Ascending aorta (tissue), 2 donors: ENCODE results near the gene STOX2. TPM values are rescaled to one million over a fixed set of nuclear protein-coding genes. Genes with fewer than 3 reads are reported as not detected.

Experiments used
- DNase-seq, 2 donors: peaks; one replicate each; pipeline ENCODE4 v3.0.0-alpha.2; 2019; ENCODE audit warnings: low spot score in 2 of 2
- H3K27ac ChIP-seq, 2 donors: fragments of 200-600 bp; sonication (generic); one replicate each; pipeline ENCODE4 v1.5.1; 2016 to 2017; ENCODE audit warnings: mild to moderate bottlenecking in 1 of 2
- H3K27me3 ChIP-seq: fragments of 200-600 bp; sonication (generic); one replicate; pipeline ENCODE4 v1.5.1; 2017
- H3K36me3 ChIP-seq, 2 donors: fragments of 200-600 bp; sonication (generic); one replicate each; pipeline ENCODE4 v1.5.1; 2016
- H3K4me1 ChIP-seq, 2 donors: fragments of 200-600 bp; sonication (generic); one replicate each; pipeline ENCODE4 v1.5.1; 2016 to 2017; ENCODE audit warnings: mild to moderate bottlenecking in 1 of 2
- H3K4me3 ChIP-seq, 2 donors: fragments of 200-600 bp; sonication (generic); one replicate each; pipeline ENCODE4 v1.5.1; 2016 to 2017; ENCODE audit warnings: mild to moderate bottlenecking in 1 of 2
- H3K9me3 ChIP-seq, 2 donors: fragments of 200-600 bp; sonication (generic); one replicate each; pipeline ENCODE4 v1.5.1; 2016
- CTCF ChIP-seq, 3 experiments: fragments of 200-600 bp in 2 of 3; fragments of 450-650 bp in 1 of 3; sonication (generic) in 2 of 3; IDR thresholded peaks; one replicate each; pipeline ENCODE4 v1.5.1; 2016 to 2019; ENCODE audit warnings: antibody characterized with exemption in 3 of 3, mild to moderate bottlenecking in 1 of 3, moderate library complexity in 1 of 3
- intact Hi-C: fragments of 100-400 bp; cut with DNase I; formaldehyde crosslinking; loops from one replicate; pipeline ENCODE4 v1.15.1; 2023
- total RNA-seq: library from RNA; depleted of rRNA; stranded (reverse); fragments of >200 nt; gene quantifications from one replicate; pipeline ENCODE4 v1.1.0, GENCODE V29; 2016

STOX2 gene
- total RNA-seq, 1 donor from 2014 or later, result 41.7 TPM

- H3K27ac ChIP-seq, result no peak overlapping the region
- no peaks in the 10 kb centered on the region for H3K36me3 ChIP-seq
- no peaks in the 10 kb centered on the region for H3K4me1 ChIP-seq
- no peaks in the 10 kb centered on the region for H3K27me3 ChIP-seq
- intact Hi-C loops, result no loop called here
- H3K9me3 ChIP-seq, result no peaks in the 10 kb centered on the region
- DNase-seq, result no peak
- no peak for TF ChIP-seq CTCF (IDR thresholded peaks at IDR 0.05)
- no peak overlapping the region for H3K4me3 ChIP-seq
Measured at GRCh38 chr4:184056877-184057276, 151.8 kb downstream of the STOX2 start.

DNA sequence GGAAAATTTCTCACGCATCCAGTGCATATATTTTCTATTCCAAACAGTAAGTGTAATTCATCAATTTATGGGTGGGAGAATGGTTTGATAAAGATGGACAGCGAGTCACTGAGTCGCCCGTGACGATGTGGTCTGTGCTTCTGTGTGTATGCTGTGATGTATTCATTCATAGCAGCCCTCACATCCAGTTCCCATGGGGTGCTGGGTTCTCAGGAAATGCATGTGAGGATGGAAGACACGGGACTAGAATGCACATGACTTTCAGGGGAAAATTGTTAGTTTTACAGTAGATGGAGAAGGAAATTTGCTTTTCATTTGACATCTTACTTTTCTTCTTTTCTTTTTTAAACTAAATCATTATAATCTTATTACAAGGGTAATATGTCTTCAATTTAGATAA, 152.9 kb downstream of the STOX2 start:
- no peak for TF ChIP-seq CTCF (IDR thresholded peaks at IDR 0.05)
- no peak overlapping the region for H3K27ac ChIP-seq
- H3K36me3 ChIP-seq, result no peaks in the 10 kb centered on the region
- no peak overlapping the region for H3K4me3 ChIP-seq
- no peak for DNase-seq
- no peaks in the 10 kb centered on the region for H3K27me3 ChIP-seq
- no peaks in the 10 kb centered on the region for H3K4me1 ChIP-seq
- intact Hi-C loops, result no loop called here
- H3K9me3 ChIP-seq, result no peaks in the 10 kb centered on the region

GRCh38 chr4:184059099-184059498, 154.0 kb downstream of the STOX2 start:
- H3K4me1 ChIP-seq, result no peaks in the 10 kb centered on the region
- H3K27me3 ChIP-seq, result no peaks in the 10 kb centered on the region
- H3K27ac ChIP-seq, result no peak overlapping the region
- no peak for TF ChIP-seq CTCF (IDR thresholded peaks at IDR 0.05)
- H3K9me3 ChIP-seq, result no peaks in the 10 kb centered on the region
- intact Hi-C loops, result no loop called here
- H3K4me3 ChIP-seq, result no peak overlapping the region
- DNase-seq, result no peak
- no peaks in the 10 kb centered on the region for H3K36me3 ChIP-seq

DNA sequence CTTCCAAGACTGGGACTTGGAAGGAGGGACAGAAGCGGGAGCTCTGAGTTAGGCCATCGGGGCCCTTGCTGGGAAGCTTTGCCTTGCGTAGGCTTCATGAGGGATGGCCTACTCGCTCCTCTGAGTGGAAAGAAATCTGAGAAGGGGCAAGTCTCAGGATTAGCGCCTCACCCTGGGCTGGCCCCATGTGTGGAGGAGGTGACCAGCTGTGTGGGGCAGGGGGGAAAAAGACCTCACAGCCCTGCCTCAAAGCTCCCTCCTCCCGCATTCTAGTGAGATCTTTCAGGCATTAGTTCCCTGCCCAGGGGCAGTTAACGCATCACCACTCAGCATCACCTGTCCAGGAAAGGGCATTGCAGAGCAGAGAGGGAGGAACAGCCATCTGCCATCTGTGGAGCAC, 156.5 kb downstream of the STOX2 start:
- H3K9me3 ChIP-seq, result no peaks in the 10 kb centered on the region
- H3K36me3 ChIP-seq, result no peaks in the 10 kb centered on the region
- DNase-seq, result no peak
- H3K27me3 ChIP-seq, result no peaks in the 10 kb centered on the region
- no peak overlapping the region for H3K27ac ChIP-seq
- H3K4me3 ChIP-seq, result no peak overlapping the region
- H3K4me1 ChIP-seq, result no peaks in the 10 kb centered on the region
- no peak for TF ChIP-seq CTCF (IDR thresholded peaks at IDR 0.05)
- intact Hi-C loops, result no loop called here

DNA sequence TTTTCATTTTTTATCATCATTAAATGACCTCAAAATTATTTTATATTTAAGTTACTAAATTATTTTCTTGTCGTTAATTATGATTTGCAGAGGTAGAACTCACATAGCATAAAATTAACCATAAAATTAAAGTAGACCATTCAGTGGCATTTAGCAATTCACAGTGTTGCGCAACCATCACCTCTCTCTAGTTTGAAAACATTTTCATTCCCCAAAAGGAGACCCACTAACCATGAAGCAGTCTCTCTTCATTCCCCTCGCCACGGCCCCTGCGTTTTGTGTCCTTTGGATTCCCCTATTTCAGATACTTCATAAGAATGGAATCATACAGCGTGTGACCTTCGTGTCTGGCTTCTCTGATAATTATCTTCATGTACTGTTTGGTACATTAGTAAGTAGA, 157.7 kb downstream of the STOX2 start:
- Histone ChIP-seq H3K36me3 (no peaks in the 10 kb centered on the region), H3K4me3 (no peak overlapping the region), H3K27ac (no peak overlapping the region), H3K9me3 (no peaks in the 10 kb centered on the region), H3K27me3 (no peaks in the 10 kb centered on the region), H3K4me1 (no peaks in the 10 kb centered on the region)
- intact Hi-C loops, result no loop called here
- DNase-seq, result no peak
- TF ChIP-seq CTCF (IDR thresholded peaks at IDR 0.05), result no peak

- H3K27ac ChIP-seq, result no peak overlapping the region
- no peak for DNase-seq
- H3K9me3 ChIP-seq, result no peaks in the 10 kb centered on the region
- TF ChIP-seq CTCF (IDR thresholded peaks at IDR 0.05), result no peak
- H3K27me3 ChIP-seq, result no peaks in the 10 kb centered on the region
- intact Hi-C loops, result no loop called here
- H3K36me3 ChIP-seq, result no peaks in the 10 kb centered on the region
- H3K4me3 ChIP-seq, result no peak overlapping the region
- H3K4me1 ChIP-seq, result no peaks in the 10 kb centered on the region
Measured at GRCh38 chr4:184064877-184065276, 159.8 kb downstream of the STOX2 start.
